Endothelial cell of umbilical vein (primary cell): Measurements from ENCODE around the gene ERN2. TPM values are rescaled to one million over a fixed set of nuclear protein-coding genes. Genes with fewer than 3 reads are reported as not detected.

Experiments
- BruUV-seq: library from RNA; stranded (reverse); fragments of 400-500 nt; replicated peaks from 2 replicates; lab custom pipeline; 2021; lab: Mats Ljungman, UMichigan
- CTCF ChIA-PET: fragments of 300-600, 350-600 bp; sonication (Branson Sonifier 250); formaldehyde crosslinking; loops from one replicate; lab custom pipeline; 2021; ENCODE audit warnings: antibody characterized with exemption, inconsistent platforms; lab: Charles Lee
- POLR2A ChIA-PET: fragments of 300-600, 350-600 bp; sonication (Branson Sonifier 250); formaldehyde crosslinking; loops from one replicate; lab custom pipeline; 2021; ENCODE audit warnings: antibody characterized with exemption, inconsistent platforms; lab: Charles Lee
- DNase-seq: peaks from one replicate; pipeline ENCODE4 v3.0.0-alpha.2; 2011; ENCODE audit warnings: low read depth, low spot score
- FAIRE-seq: peaks from 2 replicates; lab custom pipeline; 2011; peaks lifted over from hg19 to GRCh38; lab: Jason Lieb, UNC
- H2AFZ ChIP-seq: 2 replicates; pipeline ENCODE4 v1.6.0; 2012; ENCODE audit warnings: low read depth, low read length, control low read depth, inconsistent platforms
- H3K27ac ChIP-seq: 2 replicates; pipeline ENCODE4 v1.5.1; 2011; ENCODE audit warnings: low read depth, mild to moderate bottlenecking, control low read depth, low read length, moderate library complexity; ENCODE audit not compliant: insufficient read depth
- H3K27me3 ChIP-seq, 2 experiments: 2 replicates each; pipeline versions ENCODE4 v1.6.0 to v1.6.1; 2011; ENCODE audit warnings: low read length in 2 of 2, mixed read lengths in 1 of 2; ENCODE audit not compliant: control insufficient read depth in 2 of 2, insufficient read depth in 2 of 2
- H3K36me3 ChIP-seq, 2 experiments: 2 replicates in 1 of 2; 3 replicates in 1 of 2; pipeline ENCODE4 v1.5.1; 2011; ENCODE audit warnings: low read length in 2 of 2, mild to moderate bottlenecking in 1 of 2, moderate library complexity in 1 of 2; ENCODE audit not compliant: control insufficient read depth in 2 of 2, insufficient read depth in 2 of 2; ENCODE audit errors: extremely low read depth in 1 of 2
- H3K4me1 ChIP-seq: 3 replicates; pipeline ENCODE4 v1.5.1; 2011; ENCODE audit warnings: mild to moderate bottlenecking, low read length; ENCODE audit not compliant: control insufficient read depth, insufficient read depth; ENCODE audit errors: extremely low read depth
- H3K4me2 ChIP-seq: 2 replicates; pipeline ENCODE4 v1.6.1; 2011; ENCODE audit warnings: low read length, control low read depth, mixed read lengths; ENCODE audit not compliant: insufficient read depth
- H3K4me3 ChIP-seq, 3 experiments: fragments of 200-600 bp in 1 of 3; sonication (generic), shearing (Covaris generic) in 1 of 3; replicated peaks in 1 of 3; 2 replicates each; pipeline ENCODE4 v1.5.1; 2011 to 2016; ENCODE audit warnings: control low read depth in 3 of 3, low read length in 3 of 3, mild to moderate bottlenecking in 2 of 3, inconsistent platforms in 1 of 3, low read depth in 1 of 3, moderate library complexity in 1 of 3; ENCODE audit not compliant: insufficient read depth in 1 of 3
- H3K79me2 ChIP-seq: 2 replicates; pipeline ENCODE4 v1.6.0; 2012; ENCODE audit warnings: low read length, inconsistent platforms; ENCODE audit not compliant: control insufficient read depth, insufficient read depth
- H3K9ac ChIP-seq: replicated peaks from 2 replicates; pipeline ENCODE3; 2011; ENCODE audit warnings: low read length, control low read depth; ENCODE audit not compliant: insufficient read depth; ENCODE audit errors: extremely low read depth
- H3K9me1 ChIP-seq: replicated peaks from 3 replicates; pipeline ENCODE4 v1.6.0; 2011; ENCODE audit warnings: mild to moderate bottlenecking, low read length; ENCODE audit not compliant: control insufficient read depth, insufficient read depth; ENCODE audit errors: extremely low read depth
- H3K9me3 ChIP-seq: replicated peaks from 2 replicates; pipeline ENCODE4 v1.5.1; 2012; ENCODE audit warnings: low read length, inconsistent platforms; ENCODE audit not compliant: control insufficient read depth, insufficient read depth
- H4K20me1 ChIP-seq: replicated peaks from 2 replicates; pipeline ENCODE3; 2011; ENCODE audit warnings: mild to moderate bottlenecking, low read length; ENCODE audit not compliant: control insufficient read depth, insufficient read depth; ENCODE audit errors: extremely low read depth
- EZH2 ChIP-seq: IDR thresholded peaks from 2 replicates; pipeline ENCODE4 v1.6.1; 2012; ENCODE audit warnings: borderline replicate concordance, low read depth, mild to moderate bottlenecking, moderate library complexity, low read length, inconsistent platforms; ENCODE audit not compliant: severe bottlenecking
- FOS ChIP-seq: IDR thresholded peaks from 2 replicates; pipeline ENCODE4 v1.6.1; 2011; ENCODE audit warnings: mild to moderate bottlenecking, low read length, moderate library complexity, borderline replicate concordance; ENCODE audit not compliant: insufficient read depth
- GATA2 ChIP-seq: IDR thresholded peaks from 2 replicates; pipeline ENCODE4 v1.7.0; 2011; ENCODE audit warnings: low read depth, mild to moderate bottlenecking, moderate library complexity, mixed read lengths, low read length; ENCODE audit not compliant: insufficient read length, insufficient read depth
- JUN ChIP-seq: IDR thresholded peaks from 2 replicates; pipeline ENCODE4 v1.6.1; 2011; ENCODE audit warnings: borderline replicate concordance, low read depth; ENCODE audit not compliant: insufficient read length, insufficient read depth
- MYC ChIP-seq: IDR thresholded peaks from one replicate; pipeline ENCODE4 v1.6.1; 2011; ENCODE audit warnings: mild to moderate bottlenecking, low read depth, low read length
- POLR2A ChIP-seq: IDR thresholded peaks from 2 replicates; pipeline ENCODE4 v1.6.1; 2012; ENCODE audit warnings: low read depth, mild to moderate bottlenecking, control low read depth, low read length
- POLR2AphosphoS5 ChIP-seq: IDR thresholded peaks from 2 replicates; pipeline ENCODE4 v1.6.1; 2012; ENCODE audit warnings: low read depth, mild to moderate bottlenecking, control low read depth, low read length, moderate library complexity; ENCODE audit not compliant: insufficient read depth
- dilution Hi-C: fragments of 300-500 bp; cut with MboI; formaldehyde crosslinking; loops from one replicate; pipeline ENCODE4 v1.15.0; 2019; ENCODE audit warnings: low sequenced_read_pairs; ENCODE audit not compliant: extremely low pct_ligation_motif_present
- intact Hi-C: fragments of 100-400 bp; cut with micrococcal nuclease; formaldehyde crosslinking; loops from one replicate; pipeline ENCODE4 v1.10.0; 2022
- polyA plus RNA-seq, 4 experiments: library from polyadenylated mRNA; depleted of rRNA in 3 of 4; stranded (reverse) in 3 of 4; unstranded in 1 of 4; fragments of >200 nt; gene quantifications; 2 replicates each; pipeline versions ENCODE4 v1.2.1 to v1.2.3, GENCODE V29; 2011 to 2012; ENCODE audit warnings: missing spikeins in 1 of 4
- total RNA-seq: library from RNA; stranded (reverse); gene quantifications from 2 replicates; pipeline ENCODE4 v1.2.3, GENCODE V29; 2021
- TF ChIP-seq, protein P1 (sequence below), 2 donors: IDR thresholded peaks; 1 replicate in 1 of 2; 2 replicates in 1 of 2; pipeline ENCODE4 v1.5.1; 2011; ENCODE audit warnings: low read length in 2 of 2, mild to moderate bottlenecking in 2 of 2, moderate library complexity in 2 of 2, control low read depth in 1 of 2, inconsistent platforms in 1 of 2, low read depth in 1 of 2; ENCODE audit not compliant: insufficient read depth in 1 of 2; ENCODE audit errors: extremely low read depth in 1 of 2
- TF ChIP-seq, protein P2 (sequence below): IDR thresholded peaks from 2 replicates; pipeline ENCODE4 v1.6.1; 2011; ENCODE audit not compliant: insufficient read depth, insufficient read length

Gene ERN2
- total and polyA plus RNA-seq, 2 donors (not counting 3 experiments of a cell fraction or from before 2014, with no cell fraction given) = 0.15 TPM; not detected in 1

DNA sequence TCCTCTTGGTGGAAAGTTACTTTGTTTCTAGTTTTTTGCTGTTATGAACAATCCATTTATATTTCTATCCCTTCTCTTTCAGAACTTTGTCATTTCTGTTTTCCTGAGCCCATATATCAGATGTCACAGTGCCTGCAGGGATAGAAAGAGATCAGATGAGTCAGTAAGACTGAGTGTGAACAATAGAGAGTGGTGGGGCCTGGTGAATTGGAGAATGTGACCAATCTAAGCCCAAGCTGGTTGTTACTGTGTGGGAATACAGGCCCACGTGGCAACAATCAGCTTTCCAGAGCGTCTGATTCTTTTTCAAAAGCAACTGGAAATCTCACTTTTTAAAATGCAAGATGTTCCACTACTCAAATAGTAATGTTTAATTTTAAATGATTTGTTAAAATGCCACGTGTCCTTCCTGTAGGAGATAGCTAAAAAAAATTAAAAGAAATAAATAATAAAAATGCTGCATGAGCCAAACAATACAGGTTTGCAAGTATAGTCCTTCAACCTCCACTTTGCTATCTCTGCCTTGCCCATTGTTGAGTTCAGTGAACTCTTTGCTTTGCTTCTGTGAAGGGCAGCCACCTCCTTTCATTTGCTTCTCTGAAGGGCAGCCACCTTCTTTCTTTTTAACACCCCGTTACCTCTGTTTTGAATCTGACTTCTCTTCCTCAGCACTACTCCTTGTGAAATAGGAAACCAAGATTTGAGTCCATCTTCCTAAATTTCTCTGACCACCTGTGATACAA lies 62.2 kb downstream of the ERN2 start:
- Histone ChIP-seq H4K20me1 (no peaks in the 10 kb centered on the region), H3K4me1 (no peaks in the 10 kb centered on the region), H3K27me3 (no peaks in the 10 kb centered on the region), H3K9me1 (no peaks in the 10 kb centered on the region), H3K36me3 (peaks cover 2 to 7% of the 10 kb centered on the region in 2 experiments), H3K4me2 (no peak overlapping the region), H3K79me2 (peaks cover 64% of the 10 kb centered on the region), H2AFZ (no peak overlapping the region), H3K9me3 (no peaks in the 10 kb centered on the region), H3K4me3 (no peak overlapping the region), H3K27ac (no peak overlapping the region), H3K9ac (no peak overlapping the region)
- TF ChIP-seq, protein P1, sequence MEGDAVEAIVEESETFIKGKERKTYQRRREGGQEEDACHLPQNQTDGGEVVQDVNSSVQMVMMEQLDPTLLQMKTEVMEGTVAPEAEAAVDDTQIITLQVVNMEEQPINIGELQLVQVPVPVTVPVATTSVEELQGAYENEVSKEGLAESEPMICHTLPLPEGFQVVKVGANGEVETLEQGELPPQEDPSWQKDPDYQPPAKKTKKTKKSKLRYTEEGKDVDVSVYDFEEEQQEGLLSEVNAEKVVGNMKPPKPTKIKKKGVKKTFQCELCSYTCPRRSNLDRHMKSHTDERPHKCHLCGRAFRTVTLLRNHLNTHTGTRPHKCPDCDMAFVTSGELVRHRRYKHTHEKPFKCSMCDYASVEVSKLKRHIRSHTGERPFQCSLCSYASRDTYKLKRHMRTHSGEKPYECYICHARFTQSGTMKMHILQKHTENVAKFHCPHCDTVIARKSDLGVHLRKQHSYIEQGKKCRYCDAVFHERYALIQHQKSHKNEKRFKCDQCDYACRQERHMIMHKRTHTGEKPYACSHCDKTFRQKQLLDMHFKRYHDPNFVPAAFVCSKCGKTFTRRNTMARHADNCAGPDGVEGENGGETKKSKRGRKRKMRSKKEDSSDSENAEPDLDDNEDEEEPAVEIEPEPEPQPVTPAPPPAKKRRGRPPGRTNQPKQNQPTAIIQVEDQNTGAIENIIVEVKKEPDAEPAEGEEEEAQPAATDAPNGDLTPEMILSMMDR (IDR thresholded peaks at IDR 0.05; ENCODE audit: extremely low read depth in 1 of 2, insufficient read depth in 1 of 2, low read depth in 1 of 2, low read length in 2 of 2) = no peak
- TF ChIP-seq GATA2 (no peak), POLR2A (no peak), EZH2 (no peak), MYC (no peak), JUN (no peak), FOS (no peak), POLR2AphosphoS5 (no peak)
- TF ChIP-seq, protein P2, sequence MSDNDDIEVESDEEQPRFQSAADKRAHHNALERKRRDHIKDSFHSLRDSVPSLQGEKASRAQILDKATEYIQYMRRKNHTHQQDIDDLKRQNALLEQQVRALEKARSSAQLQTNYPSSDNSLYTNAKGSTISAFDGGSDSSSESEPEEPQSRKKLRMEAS = no peak
- FAIRE-seq (peak; percentile 26), DNase-seq (peak; percentile 27)
- intact Hi-C loops = no loop called here
- no TSS peak for BruUV-seq
- dilution Hi-C loops = no loop called here
- ChIA-PET POLR2A (no interaction called here), CTCF (interaction anchor here (1.5 kb wide), 1 partner anchor 9 kb away, joined by 3 read pairs; the partner anchor contains the start of gene DCTN5)
